ENCODE measurements around the gene CROCC2. TPM values are rescaled to one million over a fixed set of nuclear protein-coding genes. Genes with fewer than 3 reads are reported as not detected.

Gene CROCC2
- not detected for total RNA-seq

GRCh38 chr2:240906141-240906910 lies at the start of gene CROCC2:
Gene CROCC2 (plus strand): TSS chr2:240906336. CDS start chr2:240906514, 178 bp downstream.
- no peaks in the 10 kb centered on the region for H3K27me3 Mint-ChIP-seq
- no peaks in the 10 kb centered on the region for H3K36me3 Mint-ChIP-seq (ENCODE audit: low read depth)
- ChIA-PET CTCF (no interaction called here), POLR2A (no interaction called here)
- no peak for DNase-seq
- H3K27ac Mint-ChIP-seq = no peak within 1 kb of the TSS
- H3K4me3 Mint-ChIP-seq = no peak within 1 kb of the TSS
- H3K9me3 Mint-ChIP-seq = no peaks in the 10 kb centered on the region
- no peaks in the 10 kb centered on the region for H3K4me1 Mint-ChIP-seq

- no peak for DNase-seq
- Mint-ChIP-seq H3K4me1 (no peaks in the 10 kb centered on the region), H3K27me3 (peaks cover 4% of the 10 kb centered on the region), H3K4me3 (no peak overlapping the region), H3K9me3 (peaks cover 13% of the 10 kb centered on the region), H3K36me3 (ENCODE audit: low read depth) (peaks cover 2% of the 10 kb centered on the region), H3K27ac (no peak overlapping the region)
- ChIA-PET POLR2A (no interaction called here), CTCF (no interaction called here)
These were observed 48.8 kb upstream of the CROCC2 start for GRCh38 chr2:240857039-240858008.

- H3K9me3 Mint-ChIP-seq = peaks cover 13% of the 10 kb centered on the region
These were observed 47.8 kb upstream of the CROCC2 start for GRCh38 chr2:240858321-240858720.

GRCh38 chr2:240858871-240859270 lies 47.3 kb upstream of the CROCC2 start:
- Mint-ChIP-seq H3K36me3 (ENCODE audit: low read depth) (peaks cover 2% of the 10 kb centered on the region), H3K27me3 (peaks cover 10% of the 10 kb centered on the region), H3K9me3 (peaks cover 13% of the 10 kb centered on the region), H3K4me3 (no peak overlapping the region), H3K4me1 (no peaks in the 10 kb centered on the region), H3K27ac (no peak overlapping the region)
- POLR2A ChIA-PET = no interaction called here
- CTCF ChIA-PET = no interaction called here
- no peak for DNase-seq

More at GRCh38 chr2:240858321-240858720, 47.8 kb upstream of the CROCC2 start:
- no peaks in the 10 kb centered on the region for H3K4me1 Mint-ChIP-seq
- H3K36me3 Mint-ChIP-seq (ENCODE audit: low read depth) = peaks cover 2% of the 10 kb centered on the region
- H3K27me3 Mint-ChIP-seq = peaks cover 7% of the 10 kb centered on the region
- no peak for DNase-seq
- CTCF ChIA-PET = no interaction called here
- no peak overlapping the region for H3K27ac Mint-ChIP-seq
- H3K4me3 Mint-ChIP-seq = no peak overlapping the region
- POLR2A ChIA-PET = no interaction called here

GRCh38 chr2:240861547-240861946 lies 44.6 kb upstream of the CROCC2 start:
- CTCF ChIA-PET = interaction anchor here (0.7 to 2.1 kb wide), 4 partner anchors 10 to 22 kb away, joined by 3 to 7 read pairs (median 4); no protein-coding TSS in a partner anchor
- Mint-ChIP-seq H3K4me1 (no peaks in the 10 kb centered on the region), H3K36me3 (ENCODE audit: low read depth) (no peaks in the 10 kb centered on the region), H3K27me3 (peaks cover 12% of the 10 kb centered on the region), H3K9me3 (no peaks in the 10 kb centered on the region), H3K27ac (no peak overlapping the region), H3K4me3 (no peak overlapping the region)
- POLR2A ChIA-PET = no interaction called here
- no peak for DNase-seq

- Mint-ChIP-seq H3K27me3 (peaks cover 10% of the 10 kb centered on the region), H3K4me3 (no peak overlapping the region), H3K9me3 (no peaks in the 10 kb centered on the region), H3K36me3 (ENCODE audit: low read depth) (no peaks in the 10 kb centered on the region), H3K27ac (no peak overlapping the region), H3K4me1 (no peaks in the 10 kb centered on the region)
- CTCF ChIA-PET = interaction anchor here (0.7 kb wide), 1 partner anchor 1167 kb away, joined by 3 read pairs; no protein-coding TSS in a partner anchor
- POLR2A ChIA-PET = no interaction called here
- DNase-seq = no peak
These were observed 41.7 kb upstream of the CROCC2 start for GRCh38 chr2:240864475-240864874.

GRCh38 chr2:240865391-240865790 lies 40.7 kb upstream of the CROCC2 start:
- no peak for DNase-seq
- ChIA-PET POLR2A (no interaction called here), CTCF (interaction anchor here (0.7 kb wide), 1 partner anchor 1168 kb away, joined by 3 read pairs; no protein-coding TSS in a partner anchor)
- peaks cover 7% of the 10 kb centered on the region for H3K27me3 Mint-ChIP-seq
- H3K36me3 Mint-ChIP-seq (ENCODE audit: low read depth) = no peaks in the 10 kb centered on the region
- H3K4me3 Mint-ChIP-seq = no peak overlapping the region
- no peak overlapping the region for H3K27ac Mint-ChIP-seq
- H3K4me1 Mint-ChIP-seq = no peaks in the 10 kb centered on the region
- no peaks in the 10 kb centered on the region for H3K9me3 Mint-ChIP-seq

GRCh38 chr2:240868286-240869108 lies 37.6 kb upstream of the CROCC2 start, which contains the start of gene AGXT:
Gene AGXT (plus strand): TSS chr2:240868824. CDS start chr2:240868866, 42 bp downstream.
- no peak for DNase-seq
- Mint-ChIP-seq H3K36me3 (ENCODE audit: low read depth) (no peaks in the 10 kb centered on the region), H3K27ac (no peak within 1 kb of the TSS), H3K9me3 (no peaks in the 10 kb centered on the region), H3K27me3 (peaks cover 3% of the 10 kb centered on the region), H3K4me1 (no peaks in the 10 kb centered on the region), H3K4me3 (no peak within 1 kb of the TSS)
- POLR2A ChIA-PET = interaction anchor here (0.6 kb wide), 1 partner anchor 176 kb away, joined by 5 read pairs; no protein-coding TSS in a partner anchor
- CTCF ChIA-PET = no interaction called here

- Mint-ChIP-seq H3K9me3 (no peaks in the 10 kb centered on the region), H3K4me1 (no peaks in the 10 kb centered on the region), H3K27ac (no peak overlapping the region), H3K4me3 (no peak overlapping the region), H3K27me3 (peaks cover 2% of the 10 kb centered on the region), H3K36me3 (ENCODE audit: low read depth) (no peaks in the 10 kb centered on the region)
- no peak for DNase-seq
- POLR2A ChIA-PET = interaction anchor here (0.6 kb wide), 1 partner anchor 175 kb away, joined by 5 read pairs; no protein-coding TSS in a partner anchor
- CTCF ChIA-PET = no interaction called here
These were observed 36.8 kb upstream of the CROCC2 start for GRCh38 chr2:240869109-240869955.

- no peaks in the 10 kb centered on the region for H3K4me1 Mint-ChIP-seq
- no peaks in the 10 kb centered on the region for H3K27me3 Mint-ChIP-seq
- POLR2A ChIA-PET = no interaction called here
- no peak overlapping the region for H3K4me3 Mint-ChIP-seq
- no peak overlapping the region for H3K27ac Mint-ChIP-seq
- CTCF ChIA-PET = no interaction called here
- H3K36me3 Mint-ChIP-seq (ENCODE audit: low read depth) = no peaks in the 10 kb centered on the region
- no peaks in the 10 kb centered on the region for H3K9me3 Mint-ChIP-seq
- DNase-seq = no peak
These were observed 35.9 kb upstream of the CROCC2 start for GRCh38 chr2:240869956-240870875.

Data from activated CD4-positive, alpha-beta T cell treated with anti-CD3 and anti-CD28 coated beads, Interleukin-2, amount 10 ng/mL, durations not matched to agents 7 days and 5 days (primary cell).